Brain microvascular endothelial cell (primary cell): ENCODE results near the gene AGBL1.

Source experiments
- DNase-seq: peaks from one replicate; pipeline ENCODE4 v3.0.0-alpha.2; 2020
- H3K27ac ChIP-seq: fragments of 250-450 bp; sonication (Bioruptor Pico); 2 replicates; pipeline ENCODE4 v1.5.1; 2020; ENCODE audit warnings: mild to moderate bottlenecking, moderate library complexity
- H3K27me3 ChIP-seq: fragments of 250-450 bp; sonication (Bioruptor Pico); replicated peaks from 2 replicates; pipeline ENCODE4 v1.5.1; 2020; ENCODE audit warnings: mild to moderate bottlenecking
- H3K36me3 ChIP-seq: fragments of 250-450 bp; sonication (Bioruptor Pico); replicated peaks from 2 replicates; pipeline ENCODE4 v1.5.1; 2020; ENCODE audit warnings: mild to moderate bottlenecking
- H3K4me3 ChIP-seq: 2 replicates; pipeline ENCODE4 v1.5.1; 2011; ENCODE audit warnings: low read depth, mild to moderate bottlenecking, control low read depth, low read length, moderate library complexity
- CTCF ChIP-seq: IDR thresholded peaks from 2 replicates; pipeline ENCODE4 v1.5.1; 2011; ENCODE audit warnings: low read depth, mild to moderate bottlenecking, moderate library complexity, low read length, control low read depth, inconsistent platforms; ENCODE audit errors: missing control alignments
- in situ Hi-C: cut with HindIII; loops from 2 replicates; pipeline ENCODE4 v1.10.0; 2017; ENCODE audit warnings: low sequenced_read_pairs, low pct_ligation_motif_present

The AGBL1 gene

GRCh38 chr15:86701611-86701963 lies 621.9 kb downstream of the AGBL1 start:
- no peak for TF ChIP-seq CTCF
- Histone ChIP-seq H3K36me3 (no peaks in the 10 kb centered on the region), H3K27me3 (no peaks in the 10 kb centered on the region), H3K4me3 (no peak overlapping the region), H3K27ac (no peak overlapping the region)
- no peak for DNase-seq
- in situ Hi-C loops = no loop called here

- H3K36me3 ChIP-seq = no peaks in the 10 kb centered on the region
- in situ Hi-C loops = no loop called here
- no peaks in the 10 kb centered on the region for H3K27me3 ChIP-seq
- no peak overlapping the region for H3K27ac ChIP-seq
- no peak overlapping the region for H3K4me3 ChIP-seq
- no peak for TF ChIP-seq CTCF
- DNase-seq = no peak
Measured at GRCh38 chr15:86706813-86707212, 627.1 kb downstream of the AGBL1 start.

- Histone ChIP-seq H3K36me3 (no peaks in the 10 kb centered on the region), H3K27me3 (no peaks in the 10 kb centered on the region), H3K4me3 (no peak overlapping the region), H3K27ac (no peak overlapping the region)
- no peak for TF ChIP-seq CTCF
- DNase-seq = no peak
- in situ Hi-C loops = no loop called here
Measured at GRCh38 chr15:86711476-86711875, 631.8 kb downstream of the AGBL1 start.

GRCh38 chr15:86714241-86714640 lies 634.6 kb downstream of the AGBL1 start:
- no peaks in the 10 kb centered on the region for H3K27me3 ChIP-seq
- no peak for TF ChIP-seq CTCF
- in situ Hi-C loops = no loop called here
- H3K36me3 ChIP-seq = no peaks in the 10 kb centered on the region
- DNase-seq = no peak
- no peak overlapping the region for H3K27ac ChIP-seq
- H3K4me3 ChIP-seq = no peak overlapping the region

GRCh38 chr15:86725628-86726027 lies 646.0 kb downstream of the AGBL1 start:
- no peaks in the 10 kb centered on the region for H3K27me3 ChIP-seq
- H3K36me3 ChIP-seq = no peaks in the 10 kb centered on the region
- no peak for TF ChIP-seq CTCF
- in situ Hi-C loops = no loop called here
- H3K27ac ChIP-seq = no peak overlapping the region
- no peak for DNase-seq
- no peak overlapping the region for H3K4me3 ChIP-seq

- no peaks in the 10 kb centered on the region for H3K27me3 ChIP-seq
- no peak for TF ChIP-seq CTCF
Measured at GRCh38 chr15:86735247-86736040, 655.8 kb downstream of the AGBL1 start.

More at GRCh38 chr15:86735247-86736040, 655.8 kb downstream of the AGBL1 start:
- DNase-seq = no peak
- in situ Hi-C loops = no loop called here
- Histone ChIP-seq H3K36me3 (no peaks in the 10 kb centered on the region), H3K27ac (no peak overlapping the region), H3K4me3 (no peak overlapping the region)
